ENCODE data around the gene BTBD8.

DNA sequence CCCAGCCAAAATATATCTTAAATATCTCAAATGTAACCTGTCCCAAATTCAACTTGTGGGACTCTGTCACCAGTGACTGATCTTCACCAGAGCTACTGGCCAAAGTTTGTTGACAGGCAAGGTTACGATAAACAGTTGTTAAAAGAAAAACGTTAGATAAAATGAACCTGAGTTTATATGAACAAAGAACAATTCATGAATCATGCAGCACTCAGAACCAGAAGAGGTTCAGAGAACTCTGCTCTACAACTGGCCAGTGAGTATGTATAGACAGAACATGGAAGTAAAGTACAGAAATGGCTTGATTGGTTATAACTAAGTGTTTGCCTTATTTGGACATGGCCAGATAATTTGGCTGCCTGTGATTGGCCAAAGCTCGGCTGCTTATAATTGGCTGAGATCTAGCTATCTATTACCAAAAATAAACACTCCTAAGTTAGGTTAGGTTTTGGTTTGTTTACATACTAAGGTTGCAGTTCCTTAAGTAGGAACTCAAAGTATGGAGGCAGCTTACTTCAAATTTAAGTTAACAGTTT lies 25.5 kb downstream of the BTBD8 start:
- TF ChIP-seq PHF8 (IDR thresholded peaks at IDR 0.05; ENCODE audit: borderline replicate concordance, low read length) (no peak), TEAD4 (IDR thresholded peaks at IDR 0.05; ENCODE audit: low read length) (no peak), TEAD4 (CRISPR knock-in tag; IDR thresholded peaks at IDR 0.05; ENCODE audit: borderline replicate concordance) (no peak), RAD21 (CRISPR knock-in tag; conservative IDR thresholded peaks at IDR 0.05 in 1 of 2, IDR thresholded peaks at IDR 0.05 in 1 of 2) (no peak), CBX8 (IDR thresholded peaks at IDR 0.05; ENCODE audit: borderline replicate concordance, extremely low read depth, low read depth, low read length, poor library complexity, severe bottlenecking) (no peak), ZNF274 (IDR thresholded peaks at IDR 0.05; ENCODE audit: borderline replicate concordance, low read depth, low read length) (no peak), POLR2AphosphoS5 (IDR thresholded peaks at IDR 0.05; ENCODE audit: control insufficient read depth, insufficient read depth, low read depth, low read length) (no peak), CHD4 (IDR thresholded peaks at IDR 0.05; ENCODE audit: insufficient read depth, insufficient replicate concordance, low read depth, low read length, poor library complexity, severe bottlenecking) (no peak), TAF1 (IDR thresholded peaks at IDR 0.05; ENCODE audit: control insufficient read depth, extremely low read depth, insufficient read depth, low read length, severe bottlenecking) (no peak)

Data from K562 (cell line).